Measurements from ENCODE around the gene RASD2.
A peak's percentile ranks its signal among the peaks of the same experiment; 100 is the strongest.

Gene RASD2

GRCh38 chr22:35542157-35542938 is 1.7 kb downstream of the RASD2 start:
- DNase-seq, result no peak

- DNase-seq, result no peak
Measured at GRCh38 chr22:35542939-35543516, 2.4 kb downstream of the RASD2 start.

DNA sequence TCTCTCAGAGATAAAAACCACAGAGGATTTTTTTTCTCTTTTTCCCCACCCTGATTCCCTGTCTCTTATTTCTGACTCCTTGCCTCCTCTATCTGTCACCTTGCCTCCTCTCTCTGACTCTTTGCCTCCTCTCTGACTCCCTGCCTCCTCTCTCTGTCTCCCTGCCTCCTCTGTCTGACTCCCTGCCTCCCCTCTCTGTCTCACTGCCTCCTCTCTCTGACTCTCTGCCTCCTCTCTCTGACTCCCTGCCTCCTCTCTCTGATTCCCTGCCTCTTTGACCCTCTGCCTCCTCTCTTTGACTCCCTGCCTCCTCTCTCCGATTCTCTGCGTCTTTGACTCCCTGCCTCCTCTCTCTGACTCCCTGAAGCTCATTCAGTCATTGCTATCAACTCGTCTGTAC is 3.1 kb downstream of the RASD2 start:
- no peak for DNase-seq

GRCh38 chr22:35544189-35544588 is 3.6 kb downstream of the RASD2 start:
- DNase-seq, result no peak

GRCh38 chr22:35544827-35545226 is 4.2 kb downstream of the RASD2 start:
- no peak for DNase-seq

DNA sequence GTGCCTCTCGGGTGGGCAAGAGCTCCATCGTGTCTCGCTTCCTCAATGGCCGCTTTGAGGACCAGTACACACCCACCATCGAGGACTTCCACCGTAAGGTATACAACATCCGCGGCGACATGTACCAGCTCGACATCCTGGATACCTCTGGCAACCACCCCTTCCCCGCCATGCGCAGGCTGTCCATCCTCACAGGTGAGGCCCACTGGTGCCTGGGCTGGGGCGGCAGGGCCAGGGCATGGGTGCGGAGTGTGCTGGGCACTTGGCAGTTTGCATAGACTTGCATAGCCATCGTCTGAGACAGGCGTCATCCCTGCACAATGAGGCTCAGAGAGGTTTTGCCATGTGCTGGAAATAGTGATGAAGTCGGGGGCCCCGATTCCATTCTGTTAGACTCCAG is 6.3 kb downstream of the RASD2 start:
- DNase-seq, result no peak

DNA sequence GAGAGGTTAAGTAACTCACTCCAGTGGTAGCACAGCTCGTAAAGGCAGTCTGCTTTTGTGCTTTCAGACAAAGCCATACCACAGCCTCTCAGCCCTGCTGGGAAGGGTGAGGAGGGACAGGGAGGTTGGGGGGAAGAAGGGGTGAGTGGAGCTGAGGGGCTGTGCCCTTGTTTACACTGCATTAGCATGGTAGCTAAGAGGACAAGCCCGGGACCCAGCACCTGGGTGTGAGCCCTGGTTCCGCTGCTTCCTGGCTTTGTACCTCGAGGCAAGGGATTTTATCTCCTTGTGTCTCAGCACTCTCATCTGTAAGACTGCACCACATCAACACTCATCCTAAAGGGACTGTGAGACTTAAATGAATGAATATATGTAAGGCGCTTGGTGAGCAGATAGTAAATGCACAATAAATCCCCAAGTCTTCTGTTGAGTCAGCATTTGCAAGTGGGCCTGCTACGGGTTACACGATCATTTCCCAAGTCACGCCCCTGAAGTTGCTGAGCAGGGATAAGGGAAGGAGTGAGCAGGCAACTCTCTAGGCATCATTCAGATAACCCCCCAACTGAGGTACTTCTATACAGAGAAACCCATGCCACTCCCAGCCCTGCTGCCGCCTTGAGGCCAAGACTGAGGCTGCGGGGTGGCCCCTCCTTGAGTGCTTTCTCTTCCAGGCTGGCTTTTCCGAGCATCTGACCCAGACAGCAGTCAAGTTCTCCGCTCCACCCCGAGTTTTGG is 7.5 kb downstream of the RASD2 start:
- peak; percentile 11 for DNase-seq

GRCh38 chr22:35548722-35549112 is 8.1 kb downstream of the RASD2 start:
- no peak for DNase-seq

DNA sequence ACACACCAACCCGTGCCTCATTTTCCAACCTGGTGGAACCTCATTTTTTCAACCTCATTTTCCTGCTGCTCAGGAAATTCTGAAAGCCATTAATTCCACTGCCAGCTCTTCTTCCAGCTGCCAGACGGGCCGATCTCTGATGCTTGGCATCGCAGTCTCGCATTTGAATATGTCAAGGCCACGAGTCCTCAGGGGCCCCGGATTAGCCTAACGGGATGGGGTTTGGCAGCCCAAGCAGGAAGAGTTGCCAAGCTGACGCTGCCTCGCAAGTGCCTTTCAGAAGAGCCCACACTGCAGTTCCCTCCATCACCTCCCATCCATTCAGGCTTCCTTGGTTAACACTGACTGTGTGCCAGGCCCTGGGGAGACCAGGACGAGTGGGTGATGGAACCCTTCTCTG is 8.7 kb downstream of the RASD2 start:
- DNase-seq, result no peak

DNA sequence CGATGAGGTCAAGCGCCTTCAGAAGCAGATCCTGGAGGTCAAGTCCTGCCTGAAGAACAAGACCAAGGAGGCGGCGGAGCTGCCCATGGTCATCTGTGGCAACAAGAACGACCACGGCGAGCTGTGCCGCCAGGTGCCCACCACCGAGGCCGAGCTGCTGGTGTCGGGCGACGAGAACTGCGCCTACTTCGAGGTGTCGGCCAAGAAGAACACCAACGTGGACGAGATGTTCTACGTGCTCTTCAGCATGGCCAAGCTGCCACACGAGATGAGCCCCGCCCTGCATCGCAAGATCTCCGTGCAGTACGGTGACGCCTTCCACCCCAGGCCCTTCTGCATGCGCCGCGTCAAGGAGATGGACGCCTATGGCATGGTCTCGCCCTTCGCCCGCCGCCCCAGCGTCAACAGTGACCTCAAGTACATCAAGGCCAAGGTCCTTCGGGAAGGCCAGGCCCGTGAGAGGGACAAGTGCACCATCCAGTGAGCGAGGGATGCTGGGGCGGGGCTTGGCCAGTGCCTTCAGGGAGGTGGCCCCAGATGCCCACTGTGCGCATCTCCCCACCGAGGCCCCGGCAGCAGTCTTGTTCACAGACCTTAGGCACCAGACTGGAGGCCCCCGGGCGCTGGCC is 11.0 kb downstream of the RASD2 start:
- no peak for DNase-seq

DNA sequence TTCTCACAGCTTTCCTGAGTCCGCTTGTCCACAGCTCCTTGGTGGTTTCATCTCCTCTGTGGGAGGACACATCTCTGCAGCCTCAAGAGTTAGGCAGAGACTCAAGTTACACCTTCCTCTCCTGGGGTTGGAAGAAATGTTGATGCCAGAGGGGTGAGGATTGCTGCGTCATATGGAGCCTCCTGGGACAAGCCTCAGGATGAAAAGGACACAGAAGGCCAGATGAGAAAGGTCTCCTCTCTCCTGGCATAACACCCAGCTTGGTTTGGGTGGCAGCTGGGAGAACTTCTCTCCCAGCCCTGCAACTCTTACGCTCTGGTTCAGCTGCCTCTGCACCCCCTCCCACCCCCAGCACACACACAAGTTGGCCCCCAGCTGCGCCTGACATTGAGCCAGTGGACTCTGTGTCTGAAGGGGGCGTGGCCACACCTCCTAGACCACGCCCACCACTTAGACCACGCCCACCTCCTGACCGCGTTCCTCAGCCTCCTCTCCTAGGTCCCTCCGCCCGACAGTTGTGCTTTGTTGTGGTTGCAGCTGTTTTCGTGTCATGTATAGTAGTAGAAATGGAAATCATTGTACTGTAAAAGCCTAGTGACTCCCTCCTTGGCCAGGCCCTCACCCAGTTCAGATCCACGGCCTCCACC is 11.7 kb downstream of the RASD2 start:
- DNase-seq, result peak; percentile 63

DNA sequence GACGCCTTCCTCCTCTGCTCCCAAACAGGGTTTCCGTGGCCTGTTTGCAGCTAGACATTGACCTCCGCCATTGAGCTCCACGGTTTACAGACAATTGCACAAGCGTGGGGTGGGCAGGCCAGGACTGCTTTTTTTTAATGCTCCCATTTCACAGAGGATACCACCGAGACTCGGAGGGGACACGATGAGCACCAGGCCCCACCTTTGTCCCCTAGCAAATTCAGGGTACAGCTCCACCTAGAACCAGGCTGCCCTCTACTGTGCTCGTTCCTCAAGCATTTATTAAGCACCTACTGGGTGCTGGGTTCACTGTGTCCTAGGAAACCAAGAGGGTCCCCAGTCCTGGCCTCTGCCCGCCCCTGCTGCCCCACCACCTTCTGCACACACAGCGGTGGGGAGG is 12.2 kb downstream of the RASD2 start:
- DNase-seq, result no peak

GRCh38 chr22:35553341-35553740 is 12.7 kb downstream of the RASD2 start:
- no peak for DNase-seq

DNA sequence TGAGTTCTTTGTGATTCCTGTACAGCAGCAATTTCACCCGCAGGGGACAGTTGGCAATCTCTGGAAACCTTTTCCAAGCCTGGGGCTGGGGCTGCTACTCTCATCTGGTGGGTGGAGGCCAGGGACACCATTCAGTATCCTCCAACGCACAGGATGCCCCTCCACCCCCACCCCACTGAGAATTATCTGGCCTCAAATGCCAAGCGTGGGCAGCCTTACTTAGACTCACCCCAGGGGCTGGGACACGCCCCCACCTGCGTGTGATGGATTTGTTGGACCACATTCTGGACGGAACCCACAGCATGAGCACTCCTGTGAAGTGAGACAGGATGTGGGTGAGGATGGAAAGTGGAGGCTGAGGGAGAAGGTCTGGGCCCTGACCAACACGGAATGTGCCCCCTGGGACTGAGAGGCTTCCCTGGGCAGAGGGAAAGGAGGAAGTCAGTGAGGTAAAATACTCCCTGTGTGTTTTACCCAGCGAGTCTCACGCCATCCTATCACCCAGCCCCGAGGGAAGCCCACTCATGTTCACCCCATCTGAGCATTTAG is 13.7 kb downstream of the RASD2 start:
- DNase-seq, result no peak

- no peak for DNase-seq
Measured at GRCh38 chr22:35555483-35555890, 14.9 kb downstream of the RASD2 start.

GRCh38 chr22:35555946-35556547 is 15.4 kb downstream of the RASD2 start:
- DNase-seq, result no peak

GRCh38 chr22:35556666-35557065 is 16.0 kb downstream of the RASD2 start:
- no peak for DNase-seq

DNA sequence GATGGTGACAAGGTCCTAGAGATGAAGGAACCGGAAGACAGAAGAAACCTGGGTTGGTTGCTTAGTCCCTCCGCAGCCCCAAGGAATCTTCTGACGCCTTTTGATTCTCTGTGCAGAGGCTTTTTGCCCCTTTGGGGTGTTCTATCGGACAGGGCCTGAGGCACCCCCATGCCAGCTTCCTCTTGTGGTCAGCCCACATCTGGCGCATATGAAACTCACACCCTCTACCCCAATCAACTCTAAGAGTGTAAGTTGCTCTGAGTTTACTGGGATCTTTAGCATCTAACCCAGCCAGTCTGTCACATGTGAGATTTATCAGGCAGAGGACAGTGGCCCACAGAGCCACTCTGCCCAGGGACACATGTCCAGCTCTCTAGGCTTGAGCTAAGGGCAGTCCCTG is 17.4 kb downstream of the RASD2 start:
- DNase-seq, result no peak

GRCh38 chr22:35558719-35559118 is 18.1 kb downstream of the RASD2 start:
- no peak for DNase-seq

DNA sequence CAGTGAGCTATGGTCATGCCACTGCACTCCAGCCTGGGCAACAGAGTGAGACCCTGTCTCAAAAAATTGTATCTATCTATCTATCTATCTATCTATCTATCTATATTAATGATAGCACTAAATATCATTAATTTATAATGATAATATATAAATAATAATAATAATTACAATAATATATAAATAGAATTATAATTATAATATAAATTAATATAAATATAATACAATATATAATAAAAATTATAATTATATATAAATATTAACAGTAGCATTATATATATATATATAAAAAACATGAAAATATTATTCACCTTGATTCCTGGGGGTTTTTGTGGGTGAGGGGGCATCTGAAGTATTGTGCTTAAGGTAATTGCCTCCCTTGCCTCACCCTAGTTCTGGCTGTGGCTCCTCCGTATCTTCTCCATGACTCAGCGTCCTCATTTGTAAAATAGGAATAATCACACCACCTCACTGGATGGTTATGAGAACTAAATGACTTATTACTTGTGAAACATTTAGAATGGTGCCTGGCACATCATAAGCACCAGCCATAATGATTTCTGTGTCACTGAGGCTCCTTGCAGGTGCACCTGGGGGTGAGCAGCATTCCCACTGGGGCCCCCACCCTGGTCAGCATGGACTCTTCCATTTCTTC is 18.8 kb downstream of the RASD2 start:
- DNase-seq, result no peak

- no peak for DNase-seq
Measured at GRCh38 chr22:35560366-35560765, 19.7 kb downstream of the RASD2 start.

DNA sequence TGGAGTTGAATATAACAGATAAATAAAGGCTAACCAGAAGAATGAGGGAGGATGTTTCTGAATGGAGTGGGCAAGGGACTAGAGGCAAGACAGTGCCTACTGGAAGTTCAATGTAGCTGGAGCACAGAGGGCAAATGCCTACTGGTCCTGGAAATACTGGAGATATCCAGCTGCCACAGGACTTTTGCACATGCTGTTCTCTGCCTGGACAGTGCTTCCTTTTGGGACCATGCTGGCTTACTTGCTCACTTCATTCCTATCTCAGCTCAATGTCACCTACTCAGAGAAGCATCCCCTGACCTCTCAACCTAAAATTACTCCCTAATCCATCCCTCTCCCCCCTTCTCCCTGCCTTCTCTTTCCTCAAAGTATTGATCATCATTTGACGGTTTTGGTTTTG is 20.2 kb downstream of the RASD2 start:
- DNase-seq, result no peak
